Measurements from ENCODE around the gene TOP3A. TPM values are rescaled to one million over a fixed set of nuclear protein-coding genes. Genes with fewer than 3 reads are reported as not detected.

The TOP3A gene
- total RNA-seq, 1 experiment from 2014 or later: 100 TPM

DNA sequence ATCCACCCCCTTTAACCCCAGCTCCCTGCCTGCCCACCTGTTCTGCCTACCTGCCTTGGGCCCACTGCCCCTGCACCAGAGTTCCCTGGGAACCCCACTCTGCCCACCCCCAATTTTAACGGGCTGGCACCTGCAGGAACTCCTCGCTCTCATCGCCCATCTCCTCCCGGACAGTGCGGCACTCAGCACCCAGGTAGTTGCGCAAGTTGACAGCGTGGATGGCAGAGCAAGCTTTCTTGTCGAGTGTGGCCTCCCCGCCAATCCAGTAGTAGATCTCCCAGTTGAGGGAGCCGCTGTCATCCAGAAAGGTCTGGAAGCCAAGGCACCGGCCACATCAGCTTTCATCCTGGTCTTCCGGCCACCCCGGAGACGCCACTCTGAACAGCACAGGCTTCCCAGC, 64.1 kb downstream of the TOP3A start:
- intact Hi-C loops (cut with micrococcal nuclease; ENCODE audit: unreplicated experiment): no loop called here
- DNase-seq (ENCODE audit: low spot score): no peak
- Histone ChIP-seq H3K4me1 (ENCODE audit: insufficient read depth, low read length, poor library complexity, severe bottlenecking) (no peaks in the 10 kb centered on the region), H3K27ac (ENCODE audit: low read depth, low read length, poor library complexity, severe bottlenecking) (no peak overlapping the region), H3K27me3 (replicated peaks; ENCODE audit: insufficient read depth, low read depth, low read length, poor library complexity) (no peaks in the 10 kb centered on the region), H3K36me3 (ENCODE audit: insufficient read depth, low read length, poor library complexity, severe bottlenecking) (peaks cover 46% of the 10 kb centered on the region), H3K4me3 (ENCODE audit: low read depth, low read length, poor library complexity, severe bottlenecking) (no peak overlapping the region), H3K9me3 (ENCODE audit: low read depth, low read length, poor library complexity, severe bottlenecking) (no peaks in the 10 kb centered on the region)
- TF ChIP-seq, protein P1, sequence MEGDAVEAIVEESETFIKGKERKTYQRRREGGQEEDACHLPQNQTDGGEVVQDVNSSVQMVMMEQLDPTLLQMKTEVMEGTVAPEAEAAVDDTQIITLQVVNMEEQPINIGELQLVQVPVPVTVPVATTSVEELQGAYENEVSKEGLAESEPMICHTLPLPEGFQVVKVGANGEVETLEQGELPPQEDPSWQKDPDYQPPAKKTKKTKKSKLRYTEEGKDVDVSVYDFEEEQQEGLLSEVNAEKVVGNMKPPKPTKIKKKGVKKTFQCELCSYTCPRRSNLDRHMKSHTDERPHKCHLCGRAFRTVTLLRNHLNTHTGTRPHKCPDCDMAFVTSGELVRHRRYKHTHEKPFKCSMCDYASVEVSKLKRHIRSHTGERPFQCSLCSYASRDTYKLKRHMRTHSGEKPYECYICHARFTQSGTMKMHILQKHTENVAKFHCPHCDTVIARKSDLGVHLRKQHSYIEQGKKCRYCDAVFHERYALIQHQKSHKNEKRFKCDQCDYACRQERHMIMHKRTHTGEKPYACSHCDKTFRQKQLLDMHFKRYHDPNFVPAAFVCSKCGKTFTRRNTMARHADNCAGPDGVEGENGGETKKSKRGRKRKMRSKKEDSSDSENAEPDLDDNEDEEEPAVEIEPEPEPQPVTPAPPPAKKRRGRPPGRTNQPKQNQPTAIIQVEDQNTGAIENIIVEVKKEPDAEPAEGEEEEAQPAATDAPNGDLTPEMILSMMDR (conservative IDR thresholded peaks at IDR 0.05; ENCODE audit: low read depth, low read length): no peak
- TF ChIP-seq EZH2 (IDR thresholded peaks at IDR 0.05; ENCODE audit: borderline replicate concordance, low read depth, low read length, poor library complexity, severe bottlenecking): no peak
- BruUV-seq (replicated peaks): no TSS peak
- ChIA-PET CTCF (no interaction called here), POLR2A (ENCODE audit: low non-redundant PET) (no interaction called here)

DNA sequence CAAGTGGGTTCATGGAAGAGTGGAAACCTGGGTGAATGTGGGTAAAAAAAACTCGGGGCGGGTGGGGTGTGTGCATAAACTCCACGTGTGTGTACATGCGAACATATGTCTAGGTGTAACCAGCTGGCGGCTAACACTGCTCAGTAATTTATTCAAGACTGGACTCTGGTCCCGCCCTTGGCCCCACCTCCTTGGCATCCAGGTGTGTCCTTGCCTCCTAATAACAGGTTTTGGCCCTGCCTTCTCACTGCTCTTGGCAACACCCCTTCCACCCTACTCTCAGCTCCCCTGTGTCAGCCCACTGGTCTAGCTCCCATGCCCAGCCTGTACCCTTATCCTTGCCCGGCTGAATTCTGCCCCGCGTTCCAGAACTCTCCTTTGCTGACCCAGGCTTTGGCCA, 64.5 kb downstream of the TOP3A start:
- intact Hi-C loops (cut with micrococcal nuclease; ENCODE audit: unreplicated experiment): no loop called here
- POLR2A ChIA-PET (ENCODE audit: low non-redundant PET): no interaction called here
- BruUV-seq (replicated peaks): no TSS peak
- no peaks in the 10 kb centered on the region for H3K27me3 ChIP-seq (replicated peaks; ENCODE audit: insufficient read depth, low read depth, low read length, poor library complexity)
- CTCF ChIA-PET: no interaction called here
- TF ChIP-seq, protein P1 (conservative IDR thresholded peaks at IDR 0.05; ENCODE audit: low read depth, low read length): no peak
- no peak for TF ChIP-seq EZH2 (IDR thresholded peaks at IDR 0.05; ENCODE audit: borderline replicate concordance, low read depth, low read length, poor library complexity, severe bottlenecking)
- H3K36me3 ChIP-seq (ENCODE audit: insufficient read depth, low read length, poor library complexity, severe bottlenecking): peaks cover 47% of the 10 kb centered on the region
- no peaks in the 10 kb centered on the region for H3K4me1 ChIP-seq (ENCODE audit: insufficient read depth, low read length, poor library complexity, severe bottlenecking)
- H3K9me3 ChIP-seq (ENCODE audit: low read depth, low read length, poor library complexity, severe bottlenecking): no peaks in the 10 kb centered on the region
- H3K27ac ChIP-seq (ENCODE audit: low read depth, low read length, poor library complexity, severe bottlenecking): no peak overlapping the region
- H3K4me3 ChIP-seq (ENCODE audit: low read depth, low read length, poor library complexity, severe bottlenecking): no peak overlapping the region
- no peak for DNase-seq (ENCODE audit: low spot score)

- peaks cover 41% of the 10 kb centered on the region for H3K36me3 ChIP-seq (ENCODE audit: insufficient read depth, low read length, poor library complexity, severe bottlenecking)
- BruUV-seq (replicated peaks): no TSS peak
- POLR2A ChIA-PET (ENCODE audit: low non-redundant PET): no interaction called here
- intact Hi-C loops (cut with micrococcal nuclease; ENCODE audit: unreplicated experiment): no loop called here
- H3K4me1 ChIP-seq (ENCODE audit: insufficient read depth, low read length, poor library complexity, severe bottlenecking): no peaks in the 10 kb centered on the region
- CTCF ChIA-PET: interaction anchor here (0.6 kb wide), 1 partner anchor 351 kb away, joined by 5 read pairs; no protein-coding TSS in a partner anchor
- no peak overlapping the region for H3K4me3 ChIP-seq (ENCODE audit: low read depth, low read length, poor library complexity, severe bottlenecking)
- no peak overlapping the region for H3K27ac ChIP-seq (ENCODE audit: low read depth, low read length, poor library complexity, severe bottlenecking)
- H3K9me3 ChIP-seq (ENCODE audit: low read depth, low read length, poor library complexity, severe bottlenecking): no peaks in the 10 kb centered on the region
- TF ChIP-seq, protein P1 (conservative IDR thresholded peaks at IDR 0.05; ENCODE audit: low read depth, low read length): no peak
- no peak for TF ChIP-seq EZH2 (IDR thresholded peaks at IDR 0.05; ENCODE audit: borderline replicate concordance, low read depth, low read length, poor library complexity, severe bottlenecking)
- no peaks in the 10 kb centered on the region for H3K27me3 ChIP-seq (replicated peaks; ENCODE audit: insufficient read depth, low read depth, low read length, poor library complexity)
- DNase-seq (ENCODE audit: low spot score): no peak
Measured at GRCh38 chr17:18248811-18249210, 66.0 kb downstream of the TOP3A start.

Measured in A673 (cell line).